Measurements from ENCODE around the gene NPAS2.

NPAS2 gene

DNA sequence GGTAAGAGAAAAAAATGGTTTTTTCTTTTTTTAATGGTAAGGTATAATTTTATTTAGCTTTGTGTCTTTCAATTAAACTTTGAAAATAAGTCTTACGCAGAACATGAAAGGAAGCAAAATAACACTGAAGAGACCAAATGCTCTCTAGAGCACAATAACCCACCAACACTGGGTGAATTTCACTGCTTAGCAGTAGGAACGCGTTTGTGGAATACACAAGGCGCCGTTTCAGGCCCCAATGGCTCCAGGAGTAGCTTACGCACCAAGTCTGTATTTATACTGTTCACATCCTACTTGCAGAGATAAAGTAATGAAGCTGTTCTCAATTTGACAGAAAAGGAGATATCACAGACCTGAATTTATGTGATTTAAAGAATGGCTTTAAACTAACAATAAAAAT lies 205.6 kb downstream of the NPAS2 start:
- no peak for DNase-seq

GRCh38 chr2:101026253-101026701 lies 206.3 kb downstream of the NPAS2 start:
- no peak for DNase-seq

DNA sequence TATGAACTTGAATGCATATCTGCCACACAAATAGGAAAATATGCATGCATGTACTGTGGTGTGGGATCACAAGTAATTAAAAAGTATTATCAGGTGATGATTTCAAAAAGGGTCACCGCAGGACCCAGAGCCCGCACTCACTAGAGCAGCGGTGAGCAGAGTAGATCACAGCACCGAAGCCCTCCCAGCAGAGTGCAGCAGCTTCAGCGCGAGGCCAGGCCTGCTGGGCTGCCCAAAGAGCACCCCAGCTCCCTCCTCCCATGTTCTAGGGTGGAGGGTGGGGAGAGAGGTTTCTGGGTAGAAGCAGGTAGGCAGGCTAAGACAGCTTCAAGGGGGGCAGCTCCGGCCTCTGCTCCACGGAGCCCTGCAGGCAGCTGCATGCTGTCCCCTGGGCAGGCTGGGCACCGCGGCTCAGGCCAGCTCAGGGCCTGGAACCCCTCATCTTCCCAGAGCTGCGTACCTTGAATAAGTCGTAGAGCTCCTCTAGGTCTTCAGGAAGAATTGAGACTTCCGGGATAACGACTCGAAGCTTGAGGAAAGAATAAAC lies 207.1 kb downstream of the NPAS2 start:
- no peak for DNase-seq

- no peak for DNase-seq
Observed at GRCh38 chr2:101027852-101028251, 207.9 kb downstream of the NPAS2 start.

GRCh38 chr2:101030866-101031554 lies 211.1 kb downstream of the NPAS2 start:
- no peak for DNase-seq

DNA sequence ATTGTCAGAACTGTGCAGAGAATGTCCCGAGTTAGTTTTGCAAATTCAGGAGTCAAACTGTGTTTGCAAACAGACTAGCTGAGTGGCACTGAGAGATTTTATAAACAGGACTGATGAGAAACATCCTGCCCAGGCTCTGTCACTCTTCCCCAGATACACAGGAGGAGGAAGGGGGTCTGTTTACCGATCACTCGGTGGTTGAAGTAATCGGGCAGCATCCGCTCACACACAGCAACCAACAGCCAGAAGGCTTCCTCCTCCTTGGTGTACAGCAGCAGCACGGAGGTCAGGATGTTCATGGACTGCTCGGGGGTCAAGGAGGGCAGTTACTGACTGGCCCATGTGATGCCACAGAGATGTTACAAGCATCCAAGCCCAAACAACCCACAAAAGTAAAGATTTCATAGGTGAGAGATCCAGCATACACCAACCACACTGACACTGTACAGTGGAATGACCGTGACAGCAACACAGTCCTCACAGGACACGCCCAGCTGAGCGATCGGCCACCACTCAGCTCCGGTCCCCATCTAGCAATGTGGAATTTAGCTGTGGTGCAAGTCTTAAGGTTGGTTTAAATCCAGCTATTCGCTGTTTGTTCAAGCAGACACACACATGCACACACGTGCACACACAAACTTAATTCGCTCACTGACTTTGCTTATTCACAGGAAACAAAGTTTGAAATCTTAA lies 212.3 kb downstream of the NPAS2 start:
- DNase-seq: no peak

DNA sequence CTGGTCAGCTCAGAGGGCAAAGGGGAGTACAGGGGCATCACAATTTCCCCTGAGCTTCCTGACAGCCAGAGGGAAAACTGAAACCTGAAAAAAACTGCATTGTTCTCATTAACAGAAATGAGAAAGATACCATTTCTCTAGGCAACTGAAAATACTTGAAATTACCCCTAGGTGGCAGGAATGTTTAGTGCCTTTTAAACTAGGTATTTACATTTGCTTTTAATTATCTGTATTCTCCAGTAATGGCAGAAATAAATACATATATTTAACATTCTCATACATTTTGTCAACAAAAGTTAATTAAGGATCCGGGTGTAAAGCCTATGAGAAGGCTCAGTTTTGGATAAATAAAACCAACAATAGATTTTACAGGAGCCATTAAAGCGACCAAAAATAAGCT lies 216.6 kb downstream of the NPAS2 start:
- peak; percentile 25 to 64 for DNase-seq

- DNase-seq: no peak
Observed at GRCh38 chr2:101037161-101037755, 217.3 kb downstream of the NPAS2 start.

GRCh38 chr2:101038455-101039255 lies 218.7 kb downstream of the NPAS2 start:
- DNase-seq: peak; percentile 30 to 41

DNA sequence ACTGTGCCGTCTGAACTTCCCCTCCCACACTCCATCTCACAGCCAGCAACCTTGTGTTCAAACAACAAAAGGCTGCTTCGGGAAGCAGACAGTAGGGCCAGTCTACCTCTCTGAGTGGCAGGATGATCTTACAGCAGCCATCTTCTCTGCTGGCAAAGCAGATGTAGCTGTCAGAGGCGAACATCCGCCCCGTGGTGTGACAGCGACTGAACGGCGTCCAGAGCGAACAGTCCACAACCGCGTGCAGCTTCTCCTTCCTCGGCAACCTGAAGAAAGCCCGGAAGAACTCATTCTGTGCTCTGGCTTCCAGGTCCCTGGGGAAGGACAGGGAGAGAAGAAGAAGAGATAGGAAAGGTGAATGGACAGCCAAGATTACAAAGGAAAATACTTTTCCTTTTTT lies 220.1 kb downstream of the NPAS2 start:
- no peak for DNase-seq

- no peak for DNase-seq
Observed at GRCh38 chr2:101040761-101041160, 220.8 kb downstream of the NPAS2 start.

GRCh38 chr2:101041413-101041812 lies 221.5 kb downstream of the NPAS2 start:
- DNase-seq: peak; percentile 72 to 74

- DNase-seq: no peak
Observed at GRCh38 chr2:101045330-101045729, 225.4 kb downstream of the NPAS2 start.

All from AML-193 (cell line).